ENCODE measurements around the gene GP2. TPM values are rescaled to one million over a fixed set of nuclear protein-coding genes. Genes with fewer than 3 reads are reported as not detected.

Gene GP2
- total and polyA plus RNA-seq, 9 donors = 0.30 to 21.0 (median 2.0) TPM; not detected in 4

DNA sequence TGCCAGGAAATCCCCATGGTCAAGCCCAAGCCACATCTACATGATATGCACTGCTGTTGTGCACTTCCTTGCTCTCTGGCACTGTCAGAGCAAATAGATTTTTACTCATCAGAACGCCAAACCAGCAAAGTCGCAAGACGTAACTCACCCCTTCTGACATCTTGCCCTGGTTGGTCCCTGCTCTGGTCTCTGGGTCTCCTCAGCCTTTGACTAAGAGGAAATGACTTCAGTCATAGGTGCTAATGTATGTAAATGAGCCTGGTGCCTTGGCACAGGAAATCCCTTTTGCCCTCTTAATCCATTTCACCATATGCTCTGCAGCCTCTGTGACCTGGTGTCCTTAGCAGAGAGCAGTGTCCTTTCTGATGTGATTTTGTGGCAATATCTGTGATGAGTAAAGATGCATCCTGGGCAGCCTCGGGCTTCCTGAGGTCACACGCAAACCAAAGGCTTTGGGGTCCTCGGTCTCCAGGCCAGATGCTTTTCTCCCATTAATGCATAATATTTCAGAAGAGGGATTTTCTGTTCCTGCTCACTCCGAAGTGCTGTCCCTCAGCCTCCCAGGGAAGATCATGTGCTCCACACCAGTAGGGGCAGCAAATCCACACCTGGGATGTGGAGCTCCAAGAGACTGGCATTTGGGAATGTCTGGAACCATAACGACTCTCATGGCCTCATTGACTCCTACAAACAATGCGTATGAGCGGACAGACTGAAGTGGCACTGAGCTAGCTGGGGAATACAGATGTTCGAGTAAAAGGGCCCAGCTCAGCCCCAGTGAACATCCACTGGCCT lies 66.9 kb downstream of the GP2 start:
- intact Hi-C loops (cut with DNase I) = no loop called here
- Histone ChIP-seq H3K36me3 (no peaks in the 10 kb centered on the region), H3K27ac (no peak overlapping the region), H3K9me3 (no peaks in the 10 kb centered on the region), H3K4me1 (ENCODE audit: insufficient read depth) (no peaks in the 10 kb centered on the region), H3K27me3 (no peaks in the 10 kb centered on the region), H3K4me3 (no peak overlapping the region)
- no peak for DNase-seq
- WGBS, 3 donors = 79 to 84% (median 82%) methylated on average over 11 of the region's 11 CpGs
- TF ChIP-seq, protein P1, sequence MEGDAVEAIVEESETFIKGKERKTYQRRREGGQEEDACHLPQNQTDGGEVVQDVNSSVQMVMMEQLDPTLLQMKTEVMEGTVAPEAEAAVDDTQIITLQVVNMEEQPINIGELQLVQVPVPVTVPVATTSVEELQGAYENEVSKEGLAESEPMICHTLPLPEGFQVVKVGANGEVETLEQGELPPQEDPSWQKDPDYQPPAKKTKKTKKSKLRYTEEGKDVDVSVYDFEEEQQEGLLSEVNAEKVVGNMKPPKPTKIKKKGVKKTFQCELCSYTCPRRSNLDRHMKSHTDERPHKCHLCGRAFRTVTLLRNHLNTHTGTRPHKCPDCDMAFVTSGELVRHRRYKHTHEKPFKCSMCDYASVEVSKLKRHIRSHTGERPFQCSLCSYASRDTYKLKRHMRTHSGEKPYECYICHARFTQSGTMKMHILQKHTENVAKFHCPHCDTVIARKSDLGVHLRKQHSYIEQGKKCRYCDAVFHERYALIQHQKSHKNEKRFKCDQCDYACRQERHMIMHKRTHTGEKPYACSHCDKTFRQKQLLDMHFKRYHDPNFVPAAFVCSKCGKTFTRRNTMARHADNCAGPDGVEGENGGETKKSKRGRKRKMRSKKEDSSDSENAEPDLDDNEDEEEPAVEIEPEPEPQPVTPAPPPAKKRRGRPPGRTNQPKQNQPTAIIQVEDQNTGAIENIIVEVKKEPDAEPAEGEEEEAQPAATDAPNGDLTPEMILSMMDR (IDR thresholded peaks at IDR 0.05) = no peak
- TF ChIP-seq EP300 (IDR thresholded peaks at IDR 0.05) = no peak
- TF ChIP-seq POLR2A (IDR thresholded peaks at IDR 0.05) = no peak

Other genes with a start within 250 kb of the GP2 start
- gene UMOD, start 25.2 kb upstream of the GP2 start, total RNA-seq = not detected
- not detected for gene UMOD, start 25.2 kb upstream of the GP2 start, polyA plus RNA-seq
- not detected for gene PDILT, start 77.2 kb upstream of the GP2 start, total RNA-seq
- not detected for gene PDILT, start 77.2 kb upstream of the GP2 start, polyA plus RNA-seq
- 1 to 10 TPM in 3 of 7 donors, under 1 TPM in 4; 0.24 to 2.2 (median 0.92) TPM for gene ACSM5, start 82.0 kb upstream of the GP2 start, total RNA-seq
- 1 to 10 TPM; 1.4 to 1.8 TPM for gene ACSM5, start 82.0 kb upstream of the GP2 start, polyA plus RNA-seq
- gene ACSM2A, start 124.0 kb upstream of the GP2 start, total RNA-seq = under 1 TPM in 2 of 7 donors, not detected in 5; 0.50 to 0.54 TPM
- gene ACSM2A, start 124.0 kb upstream of the GP2 start, polyA plus RNA-seq = under 1 TPM; 0.05 to 0.10 TPM
- under 1 TPM in 3 of 7 donors, not detected in 4; 0.33 to 0.95 (median 0.52) TPM for gene ACSM2B, start 248.9 kb upstream of the GP2 start, total RNA-seq
- under 1 TPM; 0.08 to 0.27 TPM for gene ACSM2B, start 248.9 kb upstream of the GP2 start, polyA plus RNA-seq